ENCODE measurements around the gene RBM46.

DNA sequence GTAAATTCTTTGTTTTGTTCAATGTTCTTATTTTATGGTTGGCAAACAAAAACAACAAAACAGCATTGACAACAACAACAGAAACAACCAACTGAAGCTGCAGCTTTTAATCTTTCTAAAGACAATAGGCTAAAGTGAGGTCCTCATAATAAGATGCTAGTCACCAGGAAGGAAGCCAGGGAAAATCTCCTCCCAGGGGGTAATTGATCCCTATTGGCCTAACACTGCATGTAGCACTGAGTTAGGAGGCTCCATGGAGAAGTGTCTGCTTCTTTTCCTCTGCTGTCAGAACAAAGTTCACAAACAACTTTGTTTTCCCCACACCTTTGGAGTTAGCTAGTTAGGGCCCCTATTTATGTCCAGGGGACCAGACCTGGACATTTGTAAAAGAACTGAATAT is 42.0 kb upstream of the RBM46 start:
- TF ChIP-seq, protein P1, sequence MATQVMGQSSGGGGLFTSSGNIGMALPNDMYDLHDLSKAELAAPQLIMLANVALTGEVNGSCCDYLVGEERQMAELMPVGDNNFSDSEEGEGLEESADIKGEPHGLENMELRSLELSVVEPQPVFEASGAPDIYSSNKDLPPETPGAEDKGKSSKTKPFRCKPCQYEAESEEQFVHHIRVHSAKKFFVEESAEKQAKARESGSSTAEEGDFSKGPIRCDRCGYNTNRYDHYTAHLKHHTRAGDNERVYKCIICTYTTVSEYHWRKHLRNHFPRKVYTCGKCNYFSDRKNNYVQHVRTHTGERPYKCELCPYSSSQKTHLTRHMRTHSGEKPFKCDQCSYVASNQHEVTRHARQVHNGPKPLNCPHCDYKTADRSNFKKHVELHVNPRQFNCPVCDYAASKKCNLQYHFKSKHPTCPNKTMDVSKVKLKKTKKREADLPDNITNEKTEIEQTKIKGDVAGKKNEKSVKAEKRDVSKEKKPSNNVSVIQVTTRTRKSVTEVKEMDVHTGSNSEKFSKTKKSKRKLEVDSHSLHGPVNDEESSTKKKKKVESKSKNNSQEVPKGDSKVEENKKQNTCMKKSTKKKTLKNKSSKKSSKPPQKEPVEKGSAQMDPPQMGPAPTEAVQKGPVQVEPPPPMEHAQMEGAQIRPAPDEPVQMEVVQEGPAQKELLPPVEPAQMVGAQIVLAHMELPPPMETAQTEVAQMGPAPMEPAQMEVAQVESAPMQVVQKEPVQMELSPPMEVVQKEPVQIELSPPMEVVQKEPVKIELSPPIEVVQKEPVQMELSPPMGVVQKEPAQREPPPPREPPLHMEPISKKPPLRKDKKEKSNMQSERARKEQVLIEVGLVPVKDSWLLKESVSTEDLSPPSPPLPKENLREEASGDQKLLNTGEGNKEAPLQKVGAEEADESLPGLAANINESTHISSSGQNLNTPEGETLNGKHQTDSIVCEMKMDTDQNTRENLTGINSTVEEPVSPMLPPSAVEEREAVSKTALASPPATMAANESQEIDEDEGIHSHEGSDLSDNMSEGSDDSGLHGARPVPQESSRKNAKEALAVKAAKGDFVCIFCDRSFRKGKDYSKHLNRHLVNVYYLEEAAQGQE (IDR thresholded peaks at IDR 0.05; ENCODE audit: insufficient read depth in 1 of 2, low read depth in 2 of 2, low read length in 2 of 2): no peak
- TF ChIP-seq POLR2AphosphoS5 (IDR thresholded peaks at IDR 0.05; ENCODE audit: low read depth, low read length) (no peak), TAF1 (IDR thresholded peaks at IDR 0.05; ENCODE audit: borderline replicate concordance, insufficient read depth, low read length) (no peak), SIN3A (IDR thresholded peaks at IDR 0.05; ENCODE audit: borderline replicate concordance, insufficient read depth, low read length) (no peak)

All from PFSK-1 (cell line).